GM18867 (cell line): Measurements from ENCODE around the gene SPDYC.
A peak's percentile ranks its signal among the peaks of the same experiment; 100 is the strongest.

Experiments used
- ATAC-seq: cut with Tn5 transposase; IDR thresholded peaks from one replicate; pipeline ENCODE4 v1.9.1; 2021; ENCODE audit warnings: mild to moderate bottlenecking, moderate library complexity; ENCODE audit not compliant: unreplicated experiment

The SPDYC gene, protein sequence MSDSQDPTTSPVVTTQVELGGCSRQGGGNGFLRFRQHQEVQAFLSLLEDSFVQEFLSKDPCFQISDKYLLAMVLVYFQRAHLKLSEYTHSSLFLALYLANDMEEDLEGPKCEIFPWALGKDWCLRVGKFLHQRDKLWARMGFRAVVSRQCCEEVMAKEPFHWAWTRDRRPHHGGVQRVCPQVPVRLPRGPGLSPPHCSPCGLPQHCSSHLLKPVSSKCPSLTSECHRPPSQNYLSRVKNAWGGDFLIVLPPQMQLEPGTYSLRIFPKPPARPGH

GRCh38 chr11:65170058-65170534, at the start of gene SPDYC:
Gene SPDYC (plus strand): TSS chr11:65170233. CDS start chr11:65171358, 1,125 bp downstream.
- no peak for ATAC-seq

DNA sequence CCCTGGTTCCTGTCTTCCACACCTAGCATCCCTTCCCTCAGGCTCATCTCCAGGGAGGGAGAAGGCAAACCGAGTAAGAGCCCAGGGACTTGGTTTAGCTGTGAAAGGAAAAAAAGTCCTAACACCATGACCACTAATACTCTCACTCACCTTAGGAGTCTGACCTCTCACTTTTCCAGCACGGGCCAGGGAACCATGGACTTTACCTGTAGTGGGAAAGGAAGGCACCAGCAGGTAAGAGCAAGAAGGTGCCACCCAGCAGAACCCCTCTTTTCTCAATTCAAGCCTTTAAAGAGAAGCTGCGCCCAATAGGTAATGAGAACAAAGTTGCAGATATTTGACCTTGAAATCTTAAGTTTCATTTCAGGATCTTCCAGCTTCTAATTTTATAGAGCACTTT, 49.2 kb upstream of the SPDYC start:
- ATAC-seq: no peak

- ATAC-seq: no peak
Observed at GRCh38 chr11:65121447-65121864, 48.6 kb upstream of the SPDYC start.

GRCh38 chr11:65121865-65122696, 48.0 kb upstream of the SPDYC start, which contains the start of the genes FAU and MRPL49:
Gene FAU (minus strand): TSS chr11:65122134. CDS start chr11:65121813, 321 bp downstream.
Gene MRPL49 (plus strand): TSS chr11:65122321. CDS start chr11:65122347, 26 bp downstream.
- ATAC-seq: peak; percentile 61

GRCh38 chr11:65124480-65125196, 45.4 kb upstream of the SPDYC start:
- no peak for ATAC-seq

DNA sequence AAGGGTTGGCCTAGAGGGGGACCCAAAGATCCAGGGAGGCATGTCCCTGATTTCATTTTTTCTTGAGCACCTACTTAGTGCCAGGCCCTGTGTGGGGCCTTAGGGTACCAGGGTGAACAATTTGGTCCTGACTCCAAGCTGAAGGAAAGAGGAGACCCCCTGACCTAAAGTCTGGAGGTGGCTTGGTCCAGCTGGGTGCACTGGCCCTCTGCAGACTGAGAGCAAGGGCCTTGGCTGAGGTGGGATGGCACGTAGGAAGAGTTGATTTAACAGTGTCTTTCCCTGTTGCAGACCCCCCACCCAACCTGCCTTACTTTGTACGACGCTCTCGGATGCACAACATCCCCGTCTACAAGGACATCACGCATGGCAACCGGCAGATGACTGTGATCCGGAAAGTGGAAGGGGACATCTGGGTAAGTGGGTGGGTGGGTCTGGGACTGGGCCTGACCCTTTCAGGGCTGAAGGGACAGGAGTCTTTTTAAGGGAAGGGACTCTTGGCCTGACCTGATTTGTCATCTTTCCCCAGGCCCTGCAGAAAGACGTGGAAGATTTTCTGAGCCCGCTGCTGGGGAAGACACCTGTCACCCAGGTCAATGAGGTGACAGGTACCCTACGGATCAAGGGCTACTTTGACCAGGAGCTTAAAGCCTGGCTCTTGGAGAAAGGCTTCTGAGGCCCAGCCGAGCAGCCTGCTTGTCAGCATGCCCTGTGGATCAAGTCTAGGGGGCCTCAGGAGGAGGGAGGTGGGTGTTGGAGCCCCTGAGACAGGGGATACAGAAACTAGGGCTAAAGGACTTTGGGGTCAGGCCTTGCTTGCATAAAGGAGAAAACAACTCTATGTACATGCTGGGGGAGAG, 44.6 kb upstream of the SPDYC start:
- ATAC-seq: no peak

DNA sequence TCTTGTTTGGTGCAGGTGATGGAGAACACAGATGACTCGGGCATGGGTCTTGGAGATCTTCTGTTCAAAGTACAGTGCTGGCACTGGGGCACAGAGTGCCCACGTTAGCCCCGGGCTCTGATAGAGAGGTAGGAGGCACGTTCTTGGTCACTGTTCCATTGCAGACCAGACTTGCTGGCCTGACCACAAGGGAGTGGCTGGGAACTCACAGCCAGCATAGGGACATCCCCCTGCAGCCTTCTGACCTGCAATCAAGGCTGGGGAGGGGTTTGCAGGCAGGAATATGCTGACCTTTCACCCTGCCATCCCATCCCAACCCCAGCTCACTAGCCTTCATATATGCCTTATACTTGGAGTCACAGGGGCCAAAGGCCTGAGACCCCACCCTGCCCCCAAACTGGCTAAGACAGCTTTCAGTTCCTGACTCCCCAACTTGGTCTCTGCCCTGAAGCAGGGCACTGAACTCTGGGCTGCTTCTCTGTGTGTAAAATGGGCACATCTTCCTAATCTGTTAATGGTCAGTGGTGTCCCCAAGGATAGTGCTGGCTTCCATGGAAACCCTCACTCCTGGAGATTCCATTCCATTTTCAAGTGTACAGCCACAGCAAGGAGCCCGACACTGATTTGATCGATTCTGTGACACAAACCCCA, 43.3 kb upstream of the SPDYC start:
- no peak for ATAC-seq

DNA sequence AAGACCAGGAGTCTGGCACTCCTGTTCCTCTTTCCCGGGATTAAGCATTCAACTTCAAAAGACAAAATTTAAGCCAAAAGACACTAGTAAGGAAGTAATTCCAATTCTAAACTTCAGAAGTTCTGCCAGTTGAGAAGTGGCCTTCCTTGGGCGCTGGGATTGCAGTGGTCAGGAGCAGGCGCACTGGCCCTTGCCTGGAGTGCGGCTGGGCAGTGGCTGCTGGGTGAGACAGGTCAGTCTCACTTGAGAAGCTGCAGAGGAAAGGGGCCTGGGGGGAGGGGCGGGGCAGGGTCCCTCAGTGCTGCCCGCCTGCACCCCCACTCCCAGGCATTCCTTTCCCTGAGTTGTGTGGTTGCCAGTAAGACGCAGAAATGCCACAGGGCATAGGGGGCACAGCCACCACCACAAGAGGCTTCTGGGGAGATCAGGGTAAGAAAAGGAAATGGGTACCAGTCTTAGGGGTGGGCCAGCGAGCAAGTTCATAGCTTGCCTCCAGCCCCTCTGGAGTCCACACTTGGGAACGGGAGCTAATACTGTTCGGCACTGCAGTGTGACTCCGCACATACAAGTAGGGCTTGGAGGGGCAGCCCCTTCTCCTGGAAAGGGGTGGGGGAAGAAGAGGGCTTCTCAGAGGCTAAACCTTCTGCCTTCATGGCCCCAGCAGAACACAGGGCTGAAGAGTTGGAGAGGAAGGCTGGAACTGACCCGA, 42.4 kb upstream of the SPDYC start:
- no peak for ATAC-seq

DNA sequence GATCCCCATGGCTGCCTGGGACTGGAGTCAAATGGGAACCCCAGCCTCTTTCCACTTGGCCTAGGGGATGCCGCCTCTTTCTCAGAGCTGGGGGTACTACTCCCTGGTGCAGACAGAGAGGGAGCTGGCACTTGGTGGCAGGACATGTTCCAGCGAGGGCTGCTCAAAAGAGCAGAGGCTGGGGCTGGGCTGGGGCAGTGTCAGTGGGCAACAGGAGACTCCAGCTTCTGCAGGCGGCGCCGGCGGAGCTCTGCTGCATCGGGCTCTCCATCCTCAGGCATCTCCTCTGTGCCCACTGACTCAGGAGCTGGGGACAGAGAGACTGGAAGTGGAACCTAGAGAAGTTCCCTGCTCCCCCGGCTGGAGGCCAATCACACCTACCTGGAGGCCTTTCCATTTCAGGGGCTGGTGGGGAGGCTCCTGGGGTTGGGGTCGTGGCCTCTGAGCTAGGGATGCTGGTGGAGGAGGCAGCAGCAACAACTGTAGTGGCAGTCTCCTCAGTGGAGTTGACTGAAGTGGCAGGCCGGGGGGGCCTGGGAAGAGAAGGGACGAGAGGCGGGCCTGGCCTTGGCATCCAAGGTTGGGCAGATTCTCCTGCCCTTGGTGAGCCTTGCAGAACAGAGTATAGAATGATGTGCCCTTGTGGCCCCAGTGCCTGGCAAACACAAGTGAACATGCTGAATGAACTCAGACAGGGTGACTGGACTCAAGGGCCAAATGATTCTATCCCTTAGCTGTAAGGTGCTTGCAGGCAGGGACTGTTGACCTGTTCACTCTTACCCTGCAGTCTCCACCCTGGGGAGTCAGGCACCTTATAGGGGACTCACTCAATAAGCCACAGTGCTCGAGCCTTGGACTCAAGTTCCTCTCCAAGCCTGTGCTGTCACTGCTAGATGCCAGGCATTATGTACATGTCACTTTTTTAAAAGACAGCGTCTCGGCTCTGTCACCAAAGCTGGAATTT, 41.6 kb upstream of the SPDYC start:
- no peak for ATAC-seq

GRCh38 chr11:65129649-65130441, 40.2 kb upstream of the SPDYC start:
- no peak for ATAC-seq

DNA sequence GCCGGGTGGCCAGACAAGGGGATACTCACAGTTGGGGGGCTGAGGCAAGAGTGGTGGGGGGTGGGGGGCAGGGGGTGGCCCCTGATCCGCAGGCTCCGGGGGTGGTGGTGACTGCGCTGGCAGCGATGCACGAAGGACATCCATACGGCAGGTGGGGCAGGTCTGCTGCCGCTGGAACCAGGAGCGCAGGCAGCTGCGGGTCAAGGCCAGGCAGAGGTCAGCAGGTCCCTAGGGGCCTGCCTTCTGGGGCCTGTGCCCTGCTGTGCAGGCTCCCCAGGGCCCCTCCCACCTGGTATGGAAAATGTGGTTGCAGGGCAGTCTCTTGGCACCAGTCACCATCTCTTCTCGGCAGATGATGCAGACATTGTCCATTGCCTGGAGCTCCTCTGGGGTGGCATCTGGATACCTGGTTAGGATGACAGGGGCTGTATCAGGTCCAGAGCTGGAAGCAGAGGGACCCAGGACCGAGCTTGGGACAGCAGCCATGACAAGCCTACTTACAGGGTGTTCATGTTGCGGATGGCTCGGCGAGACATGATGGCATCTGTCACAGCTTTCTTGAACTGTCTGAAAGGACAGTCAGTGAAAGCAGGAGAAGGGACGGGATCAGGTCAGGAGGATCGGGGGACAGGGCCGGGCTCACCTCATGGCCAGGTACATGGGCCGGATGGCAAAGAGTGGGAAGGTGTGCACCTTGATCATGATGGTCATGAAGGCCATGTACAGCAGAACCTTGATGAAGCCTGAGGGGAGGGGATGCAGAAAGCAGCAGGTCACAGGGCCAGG, 39.2 kb upstream of the SPDYC start:
- ATAC-seq: no peak

GRCh38 chr11:65131417-65131776, 38.6 kb upstream of the SPDYC start:
- no peak for ATAC-seq

DNA sequence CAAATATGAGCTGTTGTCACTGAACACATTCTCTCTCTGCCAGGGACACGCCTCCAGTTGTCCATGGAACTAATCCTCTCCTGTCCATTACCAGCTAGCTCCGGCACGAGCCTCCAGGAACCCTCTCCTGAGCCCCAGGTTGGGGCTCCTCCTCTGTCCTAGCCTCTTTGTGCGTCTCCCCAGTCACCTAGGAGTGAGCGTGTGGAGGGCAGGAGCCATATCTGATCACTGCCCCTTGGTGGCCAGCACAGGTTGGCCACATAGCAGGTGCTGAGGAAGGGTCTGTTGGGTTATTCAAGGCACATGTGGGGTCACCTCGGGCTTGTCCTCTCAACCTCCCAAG, 38.2 kb upstream of the SPDYC start:
- no peak for ATAC-seq

DNA sequence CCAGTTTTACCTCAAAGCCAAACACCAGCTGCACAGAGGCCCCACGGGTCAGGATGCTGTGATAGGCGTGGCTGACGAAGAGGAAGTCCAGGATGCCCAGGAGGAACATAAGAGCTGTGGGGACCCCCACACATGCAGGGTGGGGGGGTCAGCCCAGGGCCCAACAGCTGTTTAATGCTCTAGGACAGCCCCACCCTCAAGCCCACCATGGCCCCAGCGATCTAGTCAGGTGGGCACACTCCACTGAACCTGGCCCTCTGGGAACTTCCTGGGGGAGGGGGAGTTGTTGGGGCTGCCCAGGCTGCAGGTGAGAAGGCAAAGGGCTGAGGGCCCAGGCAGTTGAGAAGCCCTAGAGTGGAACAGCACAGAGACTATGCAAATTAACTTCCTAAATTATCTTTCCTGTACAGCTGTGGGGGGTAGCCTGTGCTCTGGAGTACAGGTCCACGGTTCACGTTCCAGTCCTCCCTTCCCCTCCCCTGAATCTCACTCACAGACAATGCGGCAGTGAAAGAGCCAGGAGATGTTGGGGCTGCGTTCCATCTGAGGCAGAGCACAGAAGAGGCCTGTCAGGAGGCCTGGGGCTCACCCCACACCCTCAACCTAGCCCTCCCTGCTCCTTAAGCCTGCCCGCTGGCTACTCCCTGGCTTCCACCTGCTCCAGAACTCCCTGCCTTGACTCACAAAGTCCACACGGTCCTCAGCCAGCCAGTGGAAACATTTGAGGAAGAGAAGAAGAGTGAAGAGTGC, 37.6 kb upstream of the SPDYC start:
- ATAC-seq: no peak

DNA sequence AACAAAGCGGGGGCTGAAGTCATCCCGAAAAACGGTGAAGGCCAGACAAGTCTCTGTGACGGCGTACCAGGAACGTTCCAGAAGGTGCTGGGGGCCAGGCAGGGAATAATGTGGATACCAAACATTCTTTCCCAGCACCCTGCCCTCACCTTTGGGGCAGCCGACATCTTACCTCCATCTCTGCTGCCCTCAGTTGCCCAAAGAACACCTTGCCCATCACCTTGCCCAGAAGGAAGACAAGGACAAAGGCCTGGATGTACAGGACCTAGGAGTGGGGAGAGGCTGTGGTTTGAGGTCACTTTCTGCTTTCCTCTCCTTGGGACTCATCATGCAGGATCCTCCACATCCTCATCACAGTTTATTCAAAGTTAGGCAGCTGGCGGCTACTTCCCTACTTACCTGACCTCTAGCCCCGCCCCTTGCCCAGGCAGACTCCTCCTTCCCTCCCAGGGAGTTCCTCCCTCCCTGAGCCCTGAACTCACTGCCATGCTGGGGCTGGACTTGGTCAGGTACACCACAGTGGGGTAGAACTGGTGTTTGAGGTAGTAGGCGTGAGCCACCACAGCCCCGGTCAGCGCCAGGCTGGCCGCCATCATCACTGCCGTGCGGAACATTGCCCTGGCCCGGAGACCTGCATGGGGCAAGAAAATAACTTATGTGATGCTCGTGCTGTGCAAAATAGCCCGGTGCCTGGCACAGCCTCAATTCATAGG, 36.9 kb upstream of the SPDYC start:
- no peak for ATAC-seq
